GM20431 (cell line): ENCODE data around the gene PNPLA2.

Source experiments
- in situ Hi-C: fragments of 300-500 bp; cut with MseI, MboI; formaldehyde crosslinking; loops from one replicate; pipeline ENCODE4 v1.15.0; 2020; ENCODE audit warnings: low sequenced_read_pairs; ENCODE audit not compliant: unreplicated experiment

The PNPLA2 gene

DNA sequence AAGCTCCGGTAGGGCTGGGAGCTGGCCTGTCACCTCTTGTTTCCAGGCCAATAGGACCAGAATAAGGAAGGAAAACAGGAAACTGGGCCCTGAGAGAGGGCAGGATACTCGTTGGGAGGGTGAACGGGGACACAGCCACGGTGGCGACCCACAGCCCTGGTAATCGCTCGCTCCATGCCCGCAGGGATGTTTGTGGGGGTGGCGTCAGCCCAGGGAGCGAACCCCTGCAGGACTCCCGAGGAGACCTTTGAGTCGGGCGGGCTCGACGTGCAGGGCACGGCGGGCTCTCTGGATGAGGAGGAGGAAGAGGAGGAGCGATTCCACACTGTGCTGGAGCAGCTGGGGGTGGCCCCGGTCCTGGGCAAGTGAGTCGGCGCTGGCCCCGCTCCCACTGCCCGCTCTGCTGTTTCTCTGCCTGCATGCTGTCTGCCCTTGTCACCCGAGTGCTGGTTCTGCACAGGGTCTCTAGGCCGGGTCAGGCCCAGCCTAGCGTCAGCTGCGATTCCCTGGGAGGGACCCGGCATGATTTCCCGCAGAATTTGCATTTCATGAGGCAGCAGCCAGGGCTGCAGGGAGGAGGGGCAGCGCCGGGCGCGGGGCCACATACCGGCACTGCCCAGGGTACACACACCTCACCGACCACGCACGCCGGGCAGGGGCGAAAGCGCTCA is 10.6 kb downstream of the PNPLA2 start:
- in situ Hi-C loops, result no loop called here

DNA sequence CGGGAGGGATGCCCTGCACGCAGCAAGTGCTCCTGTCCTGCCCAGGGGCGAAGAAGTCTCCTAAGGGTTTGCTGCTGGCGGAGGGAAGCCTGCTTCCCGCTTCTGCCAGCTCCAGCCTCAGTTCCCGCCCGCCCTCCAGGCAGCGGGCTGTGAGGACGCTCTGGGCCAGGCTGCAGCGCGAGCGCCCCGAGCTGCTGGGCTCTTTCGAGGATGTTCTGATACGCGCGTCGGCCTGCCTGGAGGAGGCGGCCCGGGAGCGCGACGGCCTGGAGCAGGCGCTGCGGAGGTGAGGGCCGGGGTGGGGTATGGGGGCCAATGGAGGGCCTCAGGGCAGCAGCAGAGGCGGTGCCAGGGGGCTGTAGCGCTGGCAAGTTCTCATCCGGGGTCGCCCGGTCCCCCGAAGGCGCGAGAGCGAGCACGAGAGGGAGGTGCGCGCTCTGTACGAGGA is 11.2 kb downstream of the PNPLA2 start:
- in situ Hi-C loops, result no loop called here

DNA sequence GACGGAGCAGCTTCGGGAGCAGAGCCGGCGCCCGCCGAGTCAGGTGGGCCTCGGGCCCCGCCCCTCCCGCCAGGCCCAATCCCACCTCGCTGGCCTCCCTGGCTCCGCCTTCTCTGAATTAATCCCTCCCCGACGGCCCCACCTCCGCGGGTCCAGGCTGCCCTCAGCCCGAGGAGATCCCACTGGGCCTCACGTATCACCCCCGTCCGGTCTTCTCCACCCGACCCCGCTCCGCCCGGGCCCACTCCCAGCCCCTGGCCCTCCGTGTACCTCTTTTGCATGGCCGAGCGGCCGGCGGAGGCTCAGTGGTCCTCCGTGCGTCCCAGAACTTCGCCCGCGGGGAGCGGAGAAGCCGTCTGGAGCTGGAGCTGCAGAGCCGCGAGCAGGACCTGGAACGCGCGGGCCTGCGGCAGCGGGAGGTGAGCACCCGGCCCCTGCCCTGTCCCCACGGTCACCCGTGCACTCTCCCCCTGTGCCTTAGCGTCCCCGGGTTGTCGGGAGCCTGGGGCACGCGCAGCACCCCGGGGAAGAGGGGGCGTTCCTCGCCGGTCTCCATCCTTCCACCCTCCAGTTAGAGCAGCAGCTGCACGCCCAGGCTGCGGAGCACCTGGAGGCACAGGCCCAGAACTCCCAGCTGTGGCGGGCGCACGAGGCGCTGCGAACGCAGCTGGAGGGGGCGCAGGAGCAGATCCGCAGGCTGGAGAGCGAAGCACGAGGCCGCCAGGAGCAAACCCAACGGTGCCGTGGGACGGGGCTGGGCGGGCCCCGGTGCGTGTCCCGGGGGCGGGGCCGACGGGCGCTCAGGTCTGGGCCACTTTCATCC is 11.8 kb downstream of the PNPLA2 start:
- in situ Hi-C loops, result no loop called here

DNA sequence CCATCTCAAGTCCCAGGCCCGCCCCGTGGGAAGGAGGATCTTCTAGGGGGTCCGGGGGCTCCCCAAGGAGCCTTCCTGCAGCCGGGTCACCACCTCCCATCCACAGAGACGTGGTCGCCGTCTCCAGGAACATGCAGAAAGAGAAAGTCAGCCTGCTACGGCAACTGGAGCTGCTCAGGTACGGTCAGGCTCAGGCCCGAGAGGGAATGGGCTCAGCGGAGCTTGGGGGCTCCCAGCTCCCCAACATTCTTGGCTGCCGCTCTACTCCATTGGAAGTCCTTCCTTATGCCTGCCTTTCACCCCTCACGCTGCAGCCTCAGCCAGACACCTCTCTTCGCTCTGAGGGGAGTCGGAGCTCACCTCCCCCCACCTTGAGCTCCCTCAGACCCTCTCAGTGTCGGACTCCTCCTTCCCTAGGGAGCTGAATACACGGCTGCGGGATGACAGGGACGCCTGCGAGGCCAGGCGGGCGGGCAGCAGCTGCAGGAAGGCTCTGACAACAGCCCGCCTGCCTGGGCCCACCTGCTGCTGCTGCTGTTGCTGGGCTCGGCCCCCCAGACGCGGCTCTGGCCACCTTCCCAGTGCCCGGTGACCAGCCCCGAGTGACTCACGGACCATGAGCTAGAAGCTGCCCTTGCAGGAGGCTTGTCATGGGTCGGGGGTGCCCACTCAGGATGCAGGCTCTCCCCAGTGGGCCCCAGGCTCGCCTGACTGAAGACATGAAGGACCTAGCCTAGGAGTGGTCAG is 12.6 kb downstream of the PNPLA2 start:
- in situ Hi-C loops, result no loop called here

DNA sequence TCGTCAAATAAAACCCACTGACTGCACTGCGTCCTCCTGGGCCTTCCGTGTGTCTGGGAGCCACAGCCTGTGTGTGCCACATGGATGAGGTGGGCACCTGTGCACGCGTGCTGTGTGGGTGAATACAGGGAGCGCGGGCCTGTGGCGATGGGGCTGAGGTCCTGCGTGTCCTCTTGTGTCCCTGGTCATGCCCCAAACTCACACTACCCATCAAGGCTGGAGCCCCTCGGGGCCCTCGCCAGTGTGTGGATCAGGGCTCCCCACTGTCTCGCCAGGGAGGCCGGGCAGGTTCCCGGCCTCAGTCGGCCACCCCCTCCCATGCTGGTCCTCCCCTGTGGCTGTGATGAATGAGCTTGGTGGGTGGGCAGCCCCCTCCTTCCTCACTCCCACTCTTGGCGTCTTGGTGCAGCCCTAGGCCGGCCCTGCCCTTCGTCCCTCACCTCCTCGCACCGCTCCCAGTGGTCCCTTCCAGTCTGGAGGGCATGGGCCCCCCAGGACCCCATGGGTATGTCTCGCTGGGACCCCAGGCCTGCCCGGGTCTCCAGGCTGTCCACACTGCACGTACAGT is 13.3 kb downstream of the PNPLA2 start:
- in situ Hi-C loops, result no loop called here

DNA sequence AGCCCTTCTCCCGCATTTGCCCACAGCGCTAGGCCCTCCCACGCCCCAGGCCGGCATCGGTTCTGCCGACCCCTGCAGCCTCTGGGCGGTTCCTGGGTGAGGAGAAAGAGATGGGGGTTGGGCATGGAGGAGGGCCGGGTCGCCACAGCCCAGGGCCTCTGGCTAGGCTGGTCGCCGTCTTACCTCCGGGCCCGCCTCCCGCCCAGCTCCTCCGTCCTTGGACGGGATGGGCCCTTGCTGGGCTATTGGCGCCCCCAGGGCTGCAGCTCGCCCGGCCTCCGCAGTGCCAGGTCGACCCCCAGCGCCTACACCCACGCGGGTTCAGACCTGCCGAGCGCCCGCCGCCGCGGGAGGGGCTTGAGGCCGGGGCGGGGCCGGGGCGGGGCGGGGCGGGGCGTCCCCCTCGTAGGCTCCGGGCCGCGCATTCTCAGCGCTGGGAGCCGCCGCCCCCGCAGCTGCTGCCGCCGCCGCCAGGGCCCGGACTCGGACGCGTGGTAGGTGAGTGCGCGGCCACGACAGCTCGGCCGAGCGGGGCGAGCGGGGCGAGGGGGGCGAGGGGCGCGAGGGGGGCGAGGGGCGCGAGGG is 13.9 kb downstream of the PNPLA2 start, which contains the start of gene CD151:
TSS of gene CD151 (plus strand) at position 424 of the 585 bp plus-strand sequence. CDS start 3,118 bp downstream, outside the sequence.
- in situ Hi-C loops, result no loop called here

DNA sequence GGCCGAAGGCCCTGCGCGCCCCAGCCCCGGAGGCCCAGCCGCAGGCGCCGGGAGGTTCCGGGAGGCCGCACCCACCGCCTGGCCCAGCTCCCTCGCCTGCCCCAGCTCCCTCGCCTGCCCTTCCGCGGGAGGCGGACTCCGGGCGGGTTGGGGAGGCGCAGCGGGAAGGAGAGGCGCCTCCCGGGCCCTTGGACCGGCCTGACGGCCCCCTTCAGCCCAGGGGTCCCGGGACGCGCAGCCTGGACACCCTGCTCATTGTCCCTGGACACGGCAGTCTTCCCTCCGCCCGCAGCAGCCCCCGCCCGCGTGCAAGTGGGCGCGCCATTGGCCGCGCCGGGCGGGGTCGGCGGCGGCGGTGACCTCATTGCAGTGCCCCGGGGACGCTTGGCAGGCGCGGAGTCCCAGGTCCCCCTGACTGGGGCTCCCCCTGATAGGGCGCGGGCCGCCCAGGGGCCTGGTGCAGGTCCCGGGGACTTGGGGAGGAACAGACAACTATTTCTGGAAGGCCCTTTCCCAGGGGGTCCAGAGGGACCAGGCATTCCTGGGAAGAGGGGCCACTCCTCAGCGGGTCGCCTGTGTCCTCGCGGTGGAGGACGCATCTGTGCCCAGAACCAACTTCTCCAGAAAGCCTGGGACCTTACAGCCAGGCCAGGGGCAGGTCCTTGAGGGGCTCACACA is 14.5 kb downstream of the PNPLA2 start:
- in situ Hi-C loops, result no loop called here

DNA sequence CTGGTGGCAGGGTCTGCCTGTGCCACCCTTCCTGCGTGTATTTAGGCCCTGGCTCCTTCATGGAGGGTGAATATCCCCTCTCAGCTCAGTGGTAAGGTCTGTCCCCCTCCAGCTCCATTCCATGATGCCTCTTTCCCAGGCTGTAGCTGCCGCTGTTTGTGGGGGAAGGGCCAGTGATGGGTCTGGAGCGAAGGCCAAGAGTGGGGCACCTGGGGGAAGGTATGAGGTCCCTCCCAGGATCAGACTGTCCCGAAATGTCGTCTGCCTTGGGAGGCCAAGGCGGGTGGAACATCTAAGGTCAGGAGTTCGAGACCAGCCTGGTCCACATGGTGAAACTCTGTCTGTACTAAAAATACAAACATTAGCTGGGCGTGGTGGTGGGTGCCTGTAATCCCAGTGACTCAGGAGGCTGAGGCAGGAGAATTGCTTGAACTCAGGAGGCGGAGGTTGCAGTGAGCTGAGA is 15.2 kb downstream of the PNPLA2 start:
- in situ Hi-C loops, result no loop called here

DNA sequence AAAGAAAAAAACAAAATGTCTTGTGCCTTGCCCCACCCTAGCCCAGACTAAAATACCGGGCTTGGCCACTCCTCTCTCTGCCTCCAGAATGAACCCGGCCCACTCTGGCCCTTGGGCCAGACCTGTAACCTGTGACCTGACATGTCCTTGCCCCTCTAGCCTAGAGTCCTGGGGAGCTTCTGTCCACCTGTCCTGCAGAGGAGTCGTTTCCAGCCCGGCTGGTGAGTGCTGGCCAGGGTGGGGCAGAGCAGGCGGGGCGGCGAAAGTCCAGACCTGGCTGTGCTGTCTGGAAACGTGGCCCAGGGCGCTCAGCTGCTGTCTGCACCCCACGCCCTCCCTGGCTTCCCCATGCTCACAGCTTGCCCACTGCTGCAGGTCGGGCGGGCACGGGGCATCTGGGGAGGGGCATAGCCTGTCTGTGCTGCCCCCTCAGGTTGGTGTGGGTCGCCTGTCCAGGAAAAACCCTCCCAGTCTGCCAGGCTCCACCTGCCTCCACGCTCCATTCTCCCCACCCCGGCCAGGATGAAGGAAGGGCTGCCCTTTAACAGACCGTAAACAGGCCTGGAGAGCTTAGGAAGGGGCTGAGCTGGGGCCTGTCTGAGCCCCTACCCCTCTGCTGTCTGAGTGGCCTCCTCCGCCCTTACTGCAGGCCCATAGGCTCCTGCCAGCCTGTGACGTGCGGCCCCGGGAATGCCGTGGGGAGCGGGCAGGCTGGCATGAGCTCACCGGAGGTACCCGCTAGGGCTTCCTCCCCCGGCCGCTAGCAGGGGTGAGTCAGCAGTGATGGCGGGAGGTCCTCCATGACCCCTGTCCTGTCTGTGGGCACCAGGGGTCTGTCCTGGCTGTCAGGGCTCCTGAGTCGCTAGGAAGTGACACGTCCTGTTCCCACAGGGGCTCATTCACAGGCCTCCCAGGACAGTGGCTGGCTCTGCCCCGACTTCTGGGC is 15.9 kb downstream of the PNPLA2 start:
- in situ Hi-C loops, result no loop called here

DNA sequence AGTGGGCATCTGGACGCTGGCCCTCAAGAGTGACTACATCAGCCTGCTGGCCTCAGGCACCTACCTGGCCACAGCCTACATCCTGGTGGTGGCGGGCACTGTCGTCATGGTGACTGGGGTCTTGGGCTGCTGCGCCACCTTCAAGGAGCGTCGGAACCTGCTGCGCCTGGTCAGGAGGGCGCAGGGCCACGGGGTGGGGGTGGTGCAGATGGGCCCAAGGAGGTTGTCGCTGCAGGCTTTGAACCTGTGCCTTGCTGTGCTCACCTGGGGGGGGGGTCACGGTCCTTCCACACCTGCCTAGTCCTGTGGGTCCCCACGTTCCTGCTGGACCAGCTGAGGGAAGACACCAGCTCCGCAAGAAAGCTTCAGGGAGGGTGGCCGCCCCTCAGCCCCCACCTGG is 17.6 kb downstream of the PNPLA2 start:
- in situ Hi-C loops, result no loop called here

DNA sequence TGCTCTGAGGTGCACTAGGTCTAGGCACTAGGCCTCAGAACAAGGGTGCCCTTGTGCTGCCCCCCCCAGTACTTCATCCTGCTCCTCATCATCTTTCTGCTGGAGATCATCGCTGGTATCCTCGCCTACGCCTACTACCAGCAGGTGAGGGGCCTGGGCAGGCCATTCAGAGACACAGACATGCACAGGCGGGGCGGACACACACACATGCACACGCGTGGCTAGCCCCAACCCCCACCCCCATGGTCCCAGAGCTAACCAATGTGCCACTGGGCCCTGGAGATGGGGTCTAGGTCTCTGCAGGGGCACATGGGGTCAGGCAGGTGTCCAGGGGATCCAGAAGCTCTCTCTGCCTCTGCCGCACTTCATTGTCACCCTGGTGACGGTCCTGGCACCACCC is 18.0 kb downstream of the PNPLA2 start:
- in situ Hi-C loops, result no loop called here

DNA sequence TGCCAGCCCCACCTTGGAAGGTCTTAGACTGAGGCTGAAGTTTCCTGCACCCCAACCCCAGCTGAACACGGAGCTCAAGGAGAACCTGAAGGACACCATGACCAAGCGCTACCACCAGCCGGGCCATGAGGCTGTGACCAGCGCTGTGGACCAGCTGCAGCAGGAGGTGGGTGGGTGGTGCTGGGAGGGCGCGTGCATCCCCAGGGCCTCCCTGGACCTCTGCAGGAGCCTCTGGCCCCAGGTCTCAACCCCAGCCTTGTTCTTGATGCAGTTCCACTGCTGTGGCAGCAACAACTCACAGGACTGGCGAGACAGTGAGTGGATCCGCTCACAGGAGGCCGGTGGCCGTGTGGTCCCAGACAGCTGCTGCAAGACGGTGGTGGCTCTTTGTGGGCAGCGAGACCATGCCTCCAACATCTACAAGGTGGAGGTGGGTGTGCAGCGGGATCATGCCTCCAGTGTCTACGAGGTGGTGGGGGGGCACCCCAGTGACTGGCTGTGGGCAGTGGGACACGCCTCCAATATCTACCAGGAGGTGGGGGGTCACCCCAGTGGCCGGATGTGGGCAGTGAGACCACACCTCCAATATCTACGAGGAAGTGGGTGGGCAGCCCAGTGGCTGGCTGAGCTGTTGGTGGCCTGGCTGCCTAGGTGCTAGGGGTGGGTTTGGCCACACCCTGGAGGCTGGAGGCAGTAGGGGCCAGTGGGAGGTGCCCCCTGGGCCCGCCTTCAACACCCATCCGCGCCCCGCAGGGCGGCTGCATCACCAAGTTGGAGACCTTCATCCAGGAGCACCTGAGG is 18.7 kb downstream of the PNPLA2 start:
- in situ Hi-C loops, result no loop called here

DNA sequence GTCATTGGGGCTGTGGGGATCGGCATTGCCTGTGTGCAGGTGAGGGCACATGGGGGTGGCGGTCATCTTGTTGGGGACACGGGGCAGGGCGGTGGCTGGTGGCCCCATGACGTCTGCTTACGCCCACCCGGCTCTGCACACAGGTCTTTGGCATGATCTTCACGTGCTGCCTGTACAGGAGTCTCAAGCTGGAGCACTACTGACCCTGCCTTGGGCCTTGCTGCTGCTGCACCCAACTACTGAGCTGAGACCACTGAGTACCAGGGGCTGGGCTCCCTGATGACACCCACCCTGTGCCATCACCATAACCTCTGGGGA is 19.2 kb downstream of the PNPLA2 start:
- in situ Hi-C loops, result no loop called here

DNA sequence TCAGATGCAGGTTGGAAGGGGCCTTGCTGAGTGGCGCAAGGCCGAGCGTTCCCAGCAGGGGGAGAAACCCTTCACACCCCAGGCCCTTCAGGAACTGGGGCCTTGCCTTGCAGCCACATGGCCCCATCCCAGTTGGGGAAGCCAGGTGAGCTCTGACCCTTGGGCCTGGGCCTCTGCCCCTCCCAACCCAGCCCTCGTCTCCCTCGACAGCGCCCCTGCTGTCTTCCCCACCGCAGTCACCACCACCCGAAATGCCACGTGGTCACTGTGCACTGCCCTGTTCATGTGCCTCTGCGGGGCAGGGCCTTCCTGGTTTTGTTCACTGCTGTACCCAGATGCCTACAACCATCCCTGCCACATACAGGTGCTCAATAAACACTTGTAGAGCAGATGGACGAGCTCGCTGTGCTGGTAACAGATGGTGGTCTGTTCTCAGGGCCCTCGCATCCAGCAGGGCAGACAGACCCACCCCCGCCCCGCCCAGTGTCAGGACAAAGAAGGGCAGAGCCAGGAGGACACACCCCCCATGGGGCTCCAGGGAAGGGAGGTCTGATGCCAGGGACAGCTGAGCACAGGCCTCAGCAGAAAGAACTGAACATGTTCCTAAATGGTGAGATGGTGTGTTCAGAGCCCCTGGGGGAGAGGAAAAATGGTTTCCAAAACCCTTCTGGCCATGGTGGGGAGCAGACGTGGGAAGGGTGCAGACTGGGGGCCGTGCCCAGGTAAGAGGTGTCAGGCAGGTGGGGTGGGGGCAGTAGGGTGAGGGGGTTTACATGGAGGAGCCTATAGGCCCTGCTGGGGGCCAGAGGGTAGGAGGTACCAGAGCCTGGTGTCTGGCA is 19.9 kb downstream of the PNPLA2 start:
- in situ Hi-C loops, result no loop called here

DNA sequence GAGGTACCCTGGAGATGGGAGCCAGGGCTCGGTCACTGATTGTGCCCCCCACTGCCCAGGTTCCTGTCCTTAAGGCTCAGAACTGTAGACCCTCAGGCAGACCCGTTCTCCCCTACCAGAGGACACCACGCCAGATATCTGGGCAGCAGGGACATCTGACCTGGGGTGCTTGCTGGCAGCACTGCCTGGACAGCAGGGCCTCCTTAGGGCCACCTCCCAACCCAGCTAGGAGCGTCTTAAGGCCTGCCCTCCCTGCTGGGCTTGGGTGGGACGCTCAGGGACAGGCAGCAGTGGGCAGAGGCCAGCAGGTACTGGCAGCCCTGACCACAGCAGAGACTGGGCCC is 20.5 kb downstream of the PNPLA2 start:
- in situ Hi-C loops, result no loop called here

DNA sequence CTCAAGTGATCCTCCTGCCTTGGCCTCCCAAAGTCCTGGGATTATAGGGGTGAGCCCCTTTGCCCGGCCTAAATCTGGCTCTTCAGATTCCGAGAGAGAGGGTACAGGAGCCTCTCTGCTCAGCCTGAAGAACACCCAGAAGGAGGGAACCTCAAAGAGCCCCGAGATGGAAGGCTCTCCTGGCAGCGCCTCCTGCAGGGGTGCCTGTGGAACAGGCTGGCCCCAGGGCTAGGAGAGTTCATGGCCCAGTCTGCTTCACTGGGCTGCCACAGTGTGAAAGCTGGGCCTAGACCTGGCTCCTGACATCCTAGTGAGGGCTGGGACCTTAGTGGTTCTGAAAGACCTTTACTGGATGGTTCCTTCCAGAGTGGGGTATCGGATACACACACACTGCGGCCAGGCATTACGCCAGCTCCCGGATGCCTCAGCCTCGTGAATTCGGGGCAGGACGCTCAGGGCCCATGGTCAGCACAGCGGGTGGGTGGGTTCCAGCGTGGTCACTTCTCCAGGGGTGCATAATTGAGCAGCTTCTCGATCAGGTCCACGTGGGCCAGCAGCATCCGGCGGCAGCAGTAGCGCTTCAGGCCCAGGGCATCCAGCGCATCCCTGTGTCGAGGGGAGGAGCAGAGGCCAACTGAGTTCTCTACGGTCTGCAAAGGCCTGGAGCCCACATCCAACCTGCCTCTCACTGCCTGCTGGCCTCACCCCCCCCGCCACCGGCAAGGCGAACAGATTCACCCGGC is 21.3 kb downstream of the PNPLA2 start:
- in situ Hi-C loops, result no loop called here
